Astrocyte (in vitro differentiated cells and primary cell): ENCODE measurements around the gene TMEM238L.

Source experiments
- CTCF ChIP-seq: IDR thresholded peaks from 2 replicates; pipeline ENCODE4 v1.5.1; 2011; ENCODE audit warnings: low read depth, mild to moderate bottlenecking, inconsistent platforms, low read length, moderate library complexity; ENCODE audit not compliant: insufficient read depth
- EZH2 ChIP-seq: IDR thresholded peaks from 2 replicates; pipeline ENCODE4 v1.6.1; 2012; ENCODE audit warnings: mild to moderate bottlenecking, low read length, inconsistent platforms; ENCODE audit not compliant: insufficient read depth

GRCh38 chr17:10769840-10770239, 34.1 kb downstream of the TMEM238L start:
- no peak for TF ChIP-seq CTCF
- no peak for TF ChIP-seq EZH2
